Activated naive CD4-positive, alpha-beta T cell (primary cell): ENCODE measurements around the gene HNRNPH3.

Source experiments
- DNase-seq, 4 experiments: peaks; one replicate each; lab custom pipeline; 2025; lab: John Stamatoyannopoulos, UW

Gene HNRNPH3

GRCh38 chr10:68332259-68333057 is 594 bp downstream of the HNRNPH3 start, which contains the start of gene PBLD:
PBLD (minus strand) TSS chr10:68332928; CDS start chr10:68306844, 26,084 bp downstream.
- peak; percentile 21 to 64 (median 37) for DNase-seq

GRCh38 chr10:68333058-68333395 is 1.2 kb downstream of the HNRNPH3 start:
- no peak for DNase-seq

- no peak for DNase-seq
These were observed 1.9 kb downstream of the HNRNPH3 start for GRCh38 chr10:68333440-68334431.

GRCh38 chr10:68334672-68335467 is 3.0 kb downstream of the HNRNPH3 start:
- DNase-seq, result no peak

- no peak for DNase-seq
These were observed 5.0 kb downstream of the HNRNPH3 start for GRCh38 chr10:68336754-68337351.

GRCh38 chr10:68340358-68341080 is 8.7 kb downstream of the HNRNPH3 start:
- DNase-seq, result no peak

- no peak for DNase-seq
These were observed 11.1 kb downstream of the HNRNPH3 start for GRCh38 chr10:68342909-68343516.

- DNase-seq, result no peak
These were observed 13.8 kb downstream of the HNRNPH3 start for GRCh38 chr10:68345621-68346020.

- DNase-seq, result no peak
These were observed 14.9 kb downstream of the HNRNPH3 start for GRCh38 chr10:68346774-68347173.

GRCh38 chr10:68348265-68348741 is 16.4 kb downstream of the HNRNPH3 start:
- peak in 2 of 4 experiments; percentile 3 to 12 for DNase-seq

- no peak for DNase-seq
These were observed 21.7 kb downstream of the HNRNPH3 start for GRCh38 chr10:68353537-68353936.

- DNase-seq, result no peak
These were observed 27.3 kb downstream of the HNRNPH3 start for GRCh38 chr10:68359189-68359588.

GRCh38 chr10:68362590-68362989 is 30.7 kb downstream of the HNRNPH3 start:
- DNase-seq, result no peak

- DNase-seq, result no peak
These were observed 32.4 kb downstream of the HNRNPH3 start for GRCh38 chr10:68364101-68364886.

GRCh38 chr10:68365611-68366010 is 33.7 kb downstream of the HNRNPH3 start:
- no peak for DNase-seq

- no peak for DNase-seq
These were observed 34.7 kb downstream of the HNRNPH3 start for GRCh38 chr10:68366600-68366999.

- no peak for DNase-seq
These were observed 35.3 kb downstream of the HNRNPH3 start for GRCh38 chr10:68367121-68367520.

GRCh38 chr10:68371604-68372003 is 39.7 kb downstream of the HNRNPH3 start:
- DNase-seq, result no peak

GRCh38 chr10:68385740-68386139 is 53.9 kb downstream of the HNRNPH3 start:
- no peak for DNase-seq
